GM23338 (cell line): ENCODE results near the gene CHPF. TPM values are rescaled to one million over a fixed set of nuclear protein-coding genes. Genes with fewer than 3 reads are reported as not detected.

Experiments used
- ATAC-seq: fragments of 200-7000 bp; cut with Tn5 transposase; 3 replicates; pipeline ENCODE4 v1.9.1; 2020
- DNase-seq: peaks from one replicate; pipeline ENCODE4 v3.0.0-alpha.2; 2015; ENCODE audit warnings: low spot score
- H2AFZ ChIP-seq: fragments of 200-600 bp; sonication (generic); 2 replicates; pipeline ENCODE4 v1.8.0; 2016; ENCODE audit warnings: antibody characterized with exemption, mild to moderate bottlenecking, moderate library complexity
- H3F3A ChIP-seq: fragments of 200-600 bp; sonication (generic); replicated peaks from 2 replicates; pipeline ENCODE4 v1.8.0; 2017; ENCODE audit warnings: antibody characterized with exemption, mixed run types, low read depth
- H3K27ac ChIP-seq: fragments of 200-600 bp; sonication (generic); 2 replicates; pipeline ENCODE4 v1.6.1; 2016; ENCODE audit warnings: low read depth
- H3K27me3 ChIP-seq: fragments of 200-600 bp; sonication (generic); 2 replicates; pipeline ENCODE4 v1.8.0; 2016; ENCODE audit warnings: mild to moderate bottlenecking, mixed run types, moderate library complexity; ENCODE audit not compliant: insufficient read depth
- H3K36me3 ChIP-seq: fragments of 200-600 bp; sonication (generic); 2 replicates; pipeline ENCODE4 v1.8.0; 2016; ENCODE audit warnings: mild to moderate bottlenecking; ENCODE audit not compliant: insufficient read depth
- H3K4me1 ChIP-seq: fragments of 200-600 bp; sonication (generic); 2 replicates; pipeline ENCODE4 v1.8.0; 2016; ENCODE audit warnings: mild to moderate bottlenecking, moderate library complexity; ENCODE audit not compliant: insufficient read depth
- H3K4me2 ChIP-seq: fragments of 200-600 bp; sonication (generic); 2 replicates; pipeline ENCODE4 v1.7.1; 2017; ENCODE audit warnings: mixed run types
- H3K4me3 ChIP-seq: fragments of 200-600 bp; sonication (generic); 2 replicates; pipeline ENCODE4 v1.6.1; 2016; ENCODE audit warnings: mixed run types
- H3K79me2 ChIP-seq: fragments of 200-600 bp; sonication (generic); replicated peaks from 2 replicates; pipeline ENCODE4 v1.8.0; 2017; ENCODE audit warnings: mild to moderate bottlenecking; ENCODE audit not compliant: insufficient read depth
- H3K9me2 ChIP-seq: fragments of 200-600 bp; sonication (generic); 2 replicates; pipeline ENCODE4 v1.8.0; 2017; ENCODE audit not compliant: insufficient read depth
- H4K20me1 ChIP-seq: fragments of 200-600 bp; sonication (generic); replicated peaks from 2 replicates; pipeline ENCODE4 v1.8.0; 2017; ENCODE audit warnings: mild to moderate bottlenecking; ENCODE audit not compliant: insufficient read depth
- H3K27ac Mint-ChIP-seq: 2 replicates; pipeline ENCODE4 v1.8.0; 2020; ENCODE audit warnings: inconsistent platforms, mild to moderate bottlenecking, moderate library complexity, mixed read lengths
- H3K27me3 Mint-ChIP-seq: 3 replicates; pipeline ENCODE4 v1.8.0; 2022; ENCODE audit warnings: low read depth, mild to moderate bottlenecking, moderate library complexity, mixed read lengths, inconsistent platforms; ENCODE audit not compliant: insufficient read depth, poor library complexity
- H3K36me3 Mint-ChIP-seq: 3 replicates; pipeline ENCODE4 v1.8.0; 2021; ENCODE audit warnings: low read depth, mild to moderate bottlenecking, inconsistent platforms, moderate library complexity, mixed read lengths
- H3K4me1 Mint-ChIP-seq: 3 replicates; pipeline ENCODE4 v1.8.0; 2020; ENCODE audit warnings: mild to moderate bottlenecking, inconsistent platforms, mixed read lengths
- H3K4me3 Mint-ChIP-seq: 3 replicates; pipeline ENCODE4 v1.8.0; 2021; ENCODE audit warnings: moderate library complexity, mild to moderate bottlenecking, inconsistent platforms, mixed read lengths
- H3K9me3 Mint-ChIP-seq: 3 replicates; pipeline ENCODE4 v1.8.0; 2020; ENCODE audit warnings: moderate library complexity, mild to moderate bottlenecking, inconsistent platforms, mixed read lengths
- CREB1 ChIP-seq: fragments of 250-450 bp; sonication (Bioruptor Pico); IDR thresholded peaks from 2 replicates; pipeline ENCODE4 v1.5.0; 2020; ENCODE audit warnings: low read depth, mild to moderate bottlenecking, moderate library complexity
- CTCF ChIP-seq, 2 experiments: fragments of 200-600 bp in 1 of 2; sonication (generic) in 1 of 2; conservative IDR thresholded peaks; 2 replicates each; pipeline versions ENCODE4 v1.5.1 to v1.6.1; 2016 to 2017; ENCODE audit warnings: antibody characterized with exemption in 2 of 2, low read depth in 2 of 2, mild to moderate bottlenecking in 2 of 2, moderate library complexity in 1 of 2
- ETS1 ChIP-seq: IDR thresholded peaks from 2 replicates; pipeline ENCODE4 v1.6.1; 2016; ENCODE audit warnings: antibody characterized with exemption
- EZH2 ChIP-seq: fragments of 200-600 bp; sonication (generic); IDR thresholded peaks from one replicate; pipeline ENCODE4 v1.8.0; 2017; ENCODE audit warnings: antibody characterized with exemption, mild to moderate bottlenecking, low read depth; ENCODE audit not compliant: unreplicated experiment
- EZH2phosphoT487 ChIP-seq: fragments of 200-600 bp; sonication (generic); IDR thresholded peaks from one replicate; pipeline ENCODE4 v1.8.1; 2018; ENCODE audit warnings: antibody characterized with exemption; ENCODE audit not compliant: unreplicated experiment
- JUNB ChIP-seq: IDR thresholded peaks from one replicate; pipeline ENCODE4 v1.6.1; 2016; ENCODE audit warnings: antibody characterized with exemption; ENCODE audit not compliant: unreplicated experiment
- NANOG ChIP-seq: IDR thresholded peaks from 2 replicates; pipeline ENCODE4 v1.6.1; 2016; ENCODE audit warnings: antibody characterized with exemption, borderline replicate concordance
- POLR2AphosphoS5 ChIP-seq: IDR thresholded peaks from 2 replicates; pipeline ENCODE4 v1.6.1; 2016; ENCODE audit warnings: antibody characterized with exemption, low read depth
- REST ChIP-seq: IDR thresholded peaks from one replicate; pipeline ENCODE4 v1.6.1; 2018; ENCODE audit warnings: antibody characterized with exemption; ENCODE audit not compliant: unreplicated experiment
- STAT1 ChIP-seq: IDR thresholded peaks from one replicate; pipeline ENCODE4 v1.6.1; 2016; ENCODE audit warnings: antibody characterized with exemption; ENCODE audit not compliant: unreplicated experiment
- ZNF114 ChIP-seq: fragments of 250-450 bp; sonication (Bioruptor Pico); IDR thresholded peaks from 2 replicates; pipeline ENCODE4 v1.5.0; 2020; ENCODE audit warnings: mild to moderate bottlenecking, moderate library complexity
- ZNF331 ChIP-seq: fragments of 250-450 bp; sonication (Bioruptor Pico); IDR thresholded peaks from 2 replicates; pipeline ENCODE4 v1.5.0; 2020; ENCODE audit warnings: low read depth, mild to moderate bottlenecking, moderate library complexity
- ZNF462 ChIP-seq: fragments of 250-450 bp; sonication (Bioruptor Pico); IDR thresholded peaks from 2 replicates; pipeline ENCODE4 v1.5.0; 2020; ENCODE audit warnings: mild to moderate bottlenecking, moderate library complexity
- polyA plus RNA-seq: library from polyadenylated mRNA; unstranded; fragments of >200 nt; fragmentation: Nextera tagmentation; extraction: Ambion mirVana; gene quantifications from 2 replicates; pipeline ENCODE4 v1.2.1, GENCODE V29; 2016
- total RNA-seq: library from RNA; depleted of rRNA; stranded (reverse); fragments of >200 nt; shearing (Covaris generic); gene quantifications from 2 replicates; pipeline ENCODE4 v1.2.3, GENCODE V29; 2014

CHPF gene
- total and polyA plus RNA-seq, 2 experiments from 2014 or later = 36.5 to 252 TPM

- ATAC-seq (no peak), DNase-seq (no peak)
- Histone ChIP-seq H3K9me2 (no peaks in the 10 kb centered on the region), H3K4me3 (no peak overlapping the region), H4K20me1 (no peaks in the 10 kb centered on the region), H3K27ac (no peak overlapping the region), H3K36me3 (no peaks in the 10 kb centered on the region), H3K27me3 (peaks cover 39% of the 10 kb centered on the region), H3F3A (peaks cover 22% of the 10 kb centered on the region), H3K4me1 (peaks cover 23% of the 10 kb centered on the region), H3K4me2 (no peak overlapping the region), H3K79me2 (no peaks in the 10 kb centered on the region), H2AFZ (no peak overlapping the region)
- Mint-ChIP-seq H3K4me3 (no peak overlapping the region), H3K36me3 (no peaks in the 10 kb centered on the region; the same call in 2 of the 3 replicates), H3K27me3 (peaks cover 32% of the 10 kb centered on the region), H3K4me1 (peaks cover 67% of the 10 kb centered on the region), H3K9me3 (no peaks in the 10 kb centered on the region), H3K27ac (no peak overlapping the region)
- TF ChIP-seq REST (no peak), CREB1 (CRISPR knock-in tag) (no peak), EZH2phosphoT487 (no peak), ZNF462 (no peak), ZNF114 (no peak), JUNB (no peak), NANOG (no peak), CTCF (conservative IDR thresholded peaks at IDR 0.05; ENCODE audit: low read depth in 2 of 2) (no peak), ZNF331 (CRISPR knock-in tag) (no peak), POLR2AphosphoS5 (no peak), ETS1 (no peak), STAT1 (no peak), EZH2 (no peak)
Observed at GRCh38 chr2:219520079-219520478, 23.5 kb downstream of the CHPF start.
